RWPE1 (cell line): Measurements from ENCODE around the gene PCDHGB5.
"Not testable (repeated sequence)": the region's sequence is repeated elsewhere in the genome, so short reads cannot be mapped to it uniquely, and the experiment has no call there.

Source experiments
- CTCF ChIA-PET: fragments of 350-600 bp; sonication (Branson Sonifier 250); formaldehyde crosslinking; extraction: SDS; loops from one replicate; lab custom pipeline; 2021; lab: Yijun Ruan, JAX
- POLR2A ChIA-PET: fragments of 400-600 bp; formaldehyde crosslinking; extraction: SDS; loops from one replicate; lab custom pipeline; 2020; ENCODE audit warnings: antibody characterized with exemption; ENCODE audit not compliant: low non-redundant PET; lab: Yijun Ruan, JAX
- DNase-seq: peaks from one replicate; pipeline ENCODE4 v3.0.0; 2012; ENCODE audit warnings: low spot score
- H3K27ac ChIP-seq: fragments of 450-650 bp; 2 replicates; pipeline ENCODE4 v1.5.1; 2017
- CTCF ChIP-seq: fragments of 450-650 bp; conservative IDR thresholded peaks from 2 replicates; pipeline ENCODE4 v1.5.1; 2017; ENCODE audit warnings: low read depth, mild to moderate bottlenecking

Gene PCDHGB5

DNA sequence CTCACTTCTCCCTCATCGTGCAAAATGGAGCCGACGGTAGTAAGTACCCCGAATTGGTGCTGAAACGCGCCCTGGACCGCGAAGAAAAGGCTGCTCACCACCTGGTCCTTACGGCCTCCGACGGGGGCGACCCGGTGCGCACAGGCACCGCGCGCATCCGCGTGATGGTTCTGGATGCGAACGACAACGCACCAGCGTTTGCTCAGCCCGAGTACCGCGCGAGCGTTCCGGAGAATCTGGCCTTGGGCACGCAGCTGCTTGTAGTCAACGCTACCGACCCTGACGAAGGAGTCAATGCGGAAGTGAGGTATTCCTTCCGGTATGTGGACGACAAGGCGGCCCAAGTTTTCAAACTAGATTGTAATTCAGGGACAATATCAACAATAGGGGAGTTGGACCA is 33.5 kb downstream of the PCDHGB5 start:
- no peak for DNase-seq
- TF ChIP-seq CTCF = no peak
- ChIA-PET POLR2A (no interaction called here), CTCF (interaction anchor here (0.5 to 1.5 kb wide), 3 partner anchors 42 to 133 kb away, joined by 4 to 7 read pairs (median 4); no protein-coding TSS in a partner anchor)
- no peak overlapping the region for H3K27ac ChIP-seq

DNA sequence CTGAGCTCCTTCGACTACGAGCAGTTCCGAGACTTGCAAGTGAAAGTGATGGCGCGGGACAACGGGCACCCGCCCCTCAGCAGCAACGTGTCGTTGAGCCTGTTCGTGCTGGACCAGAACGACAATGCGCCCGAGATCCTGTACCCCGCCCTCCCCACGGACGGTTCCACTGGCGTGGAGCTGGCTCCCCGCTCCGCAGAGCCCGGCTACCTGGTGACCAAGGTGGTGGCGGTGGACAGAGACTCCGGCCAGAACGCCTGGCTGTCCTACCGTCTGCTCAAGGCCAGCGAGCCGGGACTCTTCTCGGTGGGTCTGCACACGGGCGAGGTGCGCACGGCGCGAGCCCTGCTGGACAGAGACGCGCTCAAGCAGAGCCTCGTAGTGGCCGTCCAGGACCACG is 34.6 kb downstream of the PCDHGB5 start:
- CTCF ChIA-PET = interaction anchor here (0.6 kb wide), 1 partner anchor 125 kb away, joined by 3 read pairs; no protein-coding TSS in a partner anchor
- H3K27ac ChIP-seq, DNase-seq, POLR2A ChIA-PET: not testable (repeated sequence)

DNA sequence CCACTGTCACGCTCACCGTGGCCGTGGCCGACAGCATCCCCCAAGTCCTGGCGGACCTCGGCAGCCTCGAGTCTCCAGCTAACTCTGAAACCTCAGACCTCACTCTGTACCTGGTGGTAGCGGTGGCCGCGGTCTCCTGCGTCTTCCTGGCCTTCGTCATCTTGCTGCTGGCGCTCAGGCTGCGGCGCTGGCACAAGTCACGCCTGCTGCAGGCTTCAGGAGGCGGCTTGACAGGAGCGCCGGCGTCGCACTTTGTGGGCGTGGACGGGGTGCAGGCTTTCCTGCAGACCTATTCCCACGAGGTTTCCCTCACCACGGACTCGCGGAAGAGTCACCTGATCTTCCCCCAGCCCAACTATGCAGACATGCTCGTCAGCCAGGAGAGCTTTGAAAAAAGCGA is 35.0 kb downstream of the PCDHGB5 start:
- DNase-seq, POLR2A ChIA-PET, H3K27ac ChIP-seq: not testable (repeated sequence)
- CTCF ChIA-PET = interaction anchor here (0.6 kb wide), 2 partner anchors 11 to 125 kb away, joined by 3 read pairs; no protein-coding TSS in a partner anchor

DNA sequence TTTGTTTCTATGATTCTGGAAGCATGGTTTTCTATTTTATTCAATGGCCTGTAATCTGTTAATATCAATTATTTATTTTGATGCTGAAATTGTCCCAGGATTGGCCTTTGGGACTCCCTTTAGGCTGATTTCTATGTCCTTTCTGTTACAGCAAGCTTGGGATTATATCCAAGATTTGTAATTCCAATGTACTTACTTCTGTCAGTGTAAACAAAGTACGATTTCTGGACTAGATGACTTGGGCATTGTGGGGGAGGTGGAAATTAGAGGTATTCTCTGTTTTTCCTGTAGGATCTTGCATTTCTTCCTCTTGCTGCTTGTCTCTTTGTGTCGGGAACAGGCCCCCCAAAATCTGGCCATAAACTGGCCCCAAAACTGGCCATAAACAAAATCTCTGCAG is 36.3 kb downstream of the PCDHGB5 start:
- DNase-seq = no peak
- H3K27ac ChIP-seq = no peak overlapping the region
- CTCF ChIA-PET = no interaction called here
- TF ChIP-seq CTCF = no peak
- POLR2A ChIA-PET = no interaction called here

DNA sequence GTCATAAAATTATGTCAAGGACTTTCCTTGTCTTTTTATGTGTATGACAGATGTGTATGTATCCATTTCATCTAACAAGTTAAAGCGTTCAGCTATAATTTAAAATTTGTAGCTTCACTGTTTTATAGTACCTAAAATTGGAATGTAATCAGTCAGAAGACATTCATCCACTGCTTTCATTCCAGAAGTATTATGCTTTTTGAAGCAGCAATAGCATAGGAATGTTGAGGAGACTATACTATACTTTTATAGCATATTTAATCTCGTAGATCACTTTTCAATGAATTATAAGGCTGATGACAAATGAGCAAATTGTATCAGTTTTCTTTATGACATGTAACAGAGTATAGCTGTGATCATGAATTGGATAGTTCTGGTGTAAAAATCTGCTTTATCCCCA is 39.5 kb downstream of the PCDHGB5 start:
- ChIA-PET POLR2A (no interaction called here), CTCF (no interaction called here)
- no peak for TF ChIP-seq CTCF
- H3K27ac ChIP-seq = no peak overlapping the region
- DNase-seq = no peak

GRCh38 chr5:141439411-141440141 is 41.8 kb downstream of the PCDHGB5 start:
- no peak for DNase-seq
- CTCF ChIA-PET = interaction anchor here (0.6 kb wide), 1 partner anchor 341 kb away, joined by 3 read pairs; no protein-coding TSS in a partner anchor
- TF ChIP-seq CTCF = no peak
- POLR2A ChIA-PET = no interaction called here
- no peak overlapping the region for H3K27ac ChIP-seq

DNA sequence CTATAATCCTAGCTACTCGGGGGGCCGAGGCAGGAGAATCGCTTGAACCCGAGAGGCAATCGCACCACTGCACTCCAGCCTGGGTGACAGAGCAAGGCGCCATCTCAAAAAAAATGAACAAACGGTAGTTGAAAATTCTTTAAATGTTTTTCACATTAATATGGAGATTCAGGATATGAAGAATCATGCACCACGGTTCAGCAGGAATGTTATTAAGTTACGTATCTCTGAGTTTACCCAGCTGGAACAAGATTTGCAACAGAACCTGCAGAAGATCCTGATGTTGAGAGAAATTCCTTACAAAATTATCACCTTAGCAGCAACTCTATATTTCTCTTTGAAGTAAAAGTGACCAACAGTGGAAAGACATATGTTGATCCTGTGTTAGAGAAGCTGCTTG is 42.6 kb downstream of the PCDHGB5 start:
- no peak for TF ChIP-seq CTCF
- DNase-seq = no peak
- ChIA-PET CTCF (interaction anchor here (0.6 kb wide), 1 partner anchor 341 kb away, joined by 3 read pairs; no protein-coding TSS in a partner anchor), POLR2A (no interaction called here)
- no peak overlapping the region for H3K27ac ChIP-seq
